SJSA1 (cell line): ENCODE measurements around the gene MAPKAPK3. TPM values are rescaled to one million over a fixed set of nuclear protein-coding genes. Genes with fewer than 3 reads are reported as not detected.

ENCODE experiments used
- DNase-seq, 2 experiments: peaks; one replicate each; pipeline ENCODE4 v3.0.0-alpha.2; 2015 to 2020; ENCODE audit warnings: low spot score in 2 of 2, low read depth in 1 of 2
- H3K27ac ChIP-seq: fragments of 250-450 bp; sonication (Bioruptor Pico); 2 replicates; pipeline ENCODE4 v1.5.1; 2020; ENCODE audit warnings: mild to moderate bottlenecking, moderate library complexity
- H3K27me3 ChIP-seq: fragments of 250-450 bp; sonication (Bioruptor Pico); replicated peaks from 2 replicates; pipeline ENCODE4 v1.5.1; 2020; ENCODE audit warnings: mild to moderate bottlenecking, moderate library complexity
- H3K36me3 ChIP-seq: fragments of 250-450 bp; sonication (Bioruptor Pico); 2 replicates; pipeline ENCODE4 v1.5.1; 2020; ENCODE audit warnings: mild to moderate bottlenecking
- H3K4me1 ChIP-seq: fragments of 250-450 bp; sonication (Bioruptor Pico); replicated peaks from 2 replicates; pipeline ENCODE4 v1.6.1; 2021; ENCODE audit warnings: mild to moderate bottlenecking
- H3K4me3 ChIP-seq: fragments of 250-450 bp; sonication (Bioruptor Pico); 2 replicates; pipeline ENCODE4 v1.5.1; 2020; ENCODE audit warnings: mild to moderate bottlenecking
- H3K9me3 ChIP-seq: fragments of 250-450 bp; sonication (Bioruptor Pico); replicated peaks from 2 replicates; pipeline ENCODE4 v1.5.1; 2020; ENCODE audit warnings: mild to moderate bottlenecking
- total RNA-seq: library from RNA; depleted of rRNA; stranded (reverse); fragments of >200 nt; shearing (Covaris generic); gene quantifications from 2 replicates; pipeline ENCODE4 v1.2.3, GENCODE V29; 2014

The MAPKAPK3 gene
- total RNA-seq, 1 experiment from 2014 or later: 7.3 TPM

- no peak overlapping the region for H3K4me3 ChIP-seq
- no peaks in the 10 kb centered on the region for H3K9me3 ChIP-seq
- H3K4me1 ChIP-seq: peaks cover 10% of the 10 kb centered on the region
- H3K36me3 ChIP-seq: no peaks in the 10 kb centered on the region
- no peak overlapping the region for H3K27ac ChIP-seq
- DNase-seq: no peak
- no peaks in the 10 kb centered on the region for H3K27me3 ChIP-seq
Observed at GRCh38 chr3:50609071-50609762, 7.7 kb upstream of the MAPKAPK3 start.

- H3K9me3 ChIP-seq: no peaks in the 10 kb centered on the region
- no peaks in the 10 kb centered on the region for H3K36me3 ChIP-seq
- H3K27ac ChIP-seq: no peak overlapping the region
- H3K4me1 ChIP-seq: peaks cover 10% of the 10 kb centered on the region
- DNase-seq: no peak
- no peak overlapping the region for H3K4me3 ChIP-seq
- H3K27me3 ChIP-seq: no peaks in the 10 kb centered on the region
Observed at GRCh38 chr3:50609763-50610085, 7.2 kb upstream of the MAPKAPK3 start.

GRCh38 chr3:50610181-50610971 lies 6.6 kb upstream of the MAPKAPK3 start:
- Histone ChIP-seq H3K4me1 (peaks cover 10% of the 10 kb centered on the region), H3K27me3 (no peaks in the 10 kb centered on the region), H3K9me3 (no peaks in the 10 kb centered on the region), H3K36me3 (no peaks in the 10 kb centered on the region), H3K27ac (no peak overlapping the region), H3K4me3 (no peak overlapping the region)
- DNase-seq: no peak

GRCh38 chr3:50610992-50611463 lies 5.9 kb upstream of the MAPKAPK3 start:
- no peak overlapping the region for H3K27ac ChIP-seq
- H3K9me3 ChIP-seq: no peaks in the 10 kb centered on the region
- peaks cover 11% of the 10 kb centered on the region for H3K4me1 ChIP-seq
- peak overlapping the region; percentile 43 for H3K4me3 ChIP-seq
- no peaks in the 10 kb centered on the region for H3K36me3 ChIP-seq
- DNase-seq: no peak
- H3K27me3 ChIP-seq: no peaks in the 10 kb centered on the region

GRCh38 chr3:50611464-50612233 lies 5.3 kb upstream of the MAPKAPK3 start, which contains the start of gene CISH:
Gene CISH (minus strand): TSS chr3:50611774. CDS start chr3:50611650, 124 bp downstream.
- Histone ChIP-seq H3K27ac (peak within 1 kb of the TSS; percentile 29; the same call in 1 of the 2 replicates), H3K27me3 (no peaks in the 10 kb centered on the region), H3K36me3 (no peaks in the 10 kb centered on the region), H3K4me3 (peak within 1 kb of the TSS; percentile 43), H3K4me1 (peaks cover 17% of the 10 kb centered on the region), H3K9me3 (no peaks in the 10 kb centered on the region)
- DNase-seq: peak; percentile 93 to 95

GRCh38 chr3:50612234-50612882 lies 4.6 kb upstream of the MAPKAPK3 start:
- DNase-seq: peak in 1 of 2 experiments; percentile 14
- Histone ChIP-seq H3K4me1 (peaks cover 22% of the 10 kb centered on the region), H3K27me3 (no peaks in the 10 kb centered on the region), H3K9me3 (no peaks in the 10 kb centered on the region), H3K27ac (no peak overlapping the region), H3K4me3 (peak overlapping the region; percentile 43), H3K36me3 (no peaks in the 10 kb centered on the region)

GRCh38 chr3:50612970-50613846 lies 3.7 kb upstream of the MAPKAPK3 start:
- no peaks in the 10 kb centered on the region for H3K9me3 ChIP-seq
- H3K4me3 ChIP-seq: no peak overlapping the region
- H3K36me3 ChIP-seq: no peaks in the 10 kb centered on the region
- no peaks in the 10 kb centered on the region for H3K27me3 ChIP-seq
- peaks cover 29% of the 10 kb centered on the region for H3K4me1 ChIP-seq
- DNase-seq: no peak
- H3K27ac ChIP-seq: no peak overlapping the region

GRCh38 chr3:50615190-50615589 lies 1.8 kb upstream of the MAPKAPK3 start:
- no peaks in the 10 kb centered on the region for H3K36me3 ChIP-seq
- peaks cover 29% of the 10 kb centered on the region for H3K4me1 ChIP-seq
- no peak overlapping the region for H3K27ac ChIP-seq
- no peak for DNase-seq
- no peaks in the 10 kb centered on the region for H3K27me3 ChIP-seq
- H3K9me3 ChIP-seq: no peaks in the 10 kb centered on the region
- no peak overlapping the region for H3K4me3 ChIP-seq

- Histone ChIP-seq H3K27me3 (no peaks in the 10 kb centered on the region), H3K9me3 (no peaks in the 10 kb centered on the region), H3K36me3 (no peaks in the 10 kb centered on the region), H3K4me3 (peak overlapping the region; percentile 65), H3K4me1 (peaks cover 23% of the 10 kb centered on the region), H3K27ac (no peak overlapping the region)
- peak; percentile 69 to 77 for DNase-seq
Observed at GRCh38 chr3:50616003-50616769, 765 bp upstream of the MAPKAPK3 start.

- DNase-seq: peak; percentile 82 to 84
- Histone ChIP-seq H3K36me3 (no peaks in the 10 kb centered on the region), H3K27ac (no peak overlapping the region), H3K4me3 (peak overlapping the region; percentile 65), H3K27me3 (no peaks in the 10 kb centered on the region), H3K9me3 (no peaks in the 10 kb centered on the region), H3K4me1 (peaks cover 19% of the 10 kb centered on the region)
Observed at GRCh38 chr3:50616770-50617095, 218 bp upstream of the MAPKAPK3 start.

GRCh38 chr3:50617911-50618481 lies 1.0 kb downstream of the MAPKAPK3 start:
- no peaks in the 10 kb centered on the region for H3K27me3 ChIP-seq
- no peaks in the 10 kb centered on the region for H3K9me3 ChIP-seq
- H3K27ac ChIP-seq: no peak overlapping the region
- peaks cover 19% of the 10 kb centered on the region for H3K4me1 ChIP-seq
- H3K36me3 ChIP-seq: no peaks in the 10 kb centered on the region
- no peak for DNase-seq
- peak overlapping the region; percentile 65; the same call in 1 of the 2 replicates for H3K4me3 ChIP-seq

- Histone ChIP-seq H3K36me3 (no peaks in the 10 kb centered on the region), H3K4me3 (no peak overlapping the region), H3K4me1 (peaks cover 28% of the 10 kb centered on the region), H3K27ac (no peak overlapping the region), H3K9me3 (no peaks in the 10 kb centered on the region), H3K27me3 (no peaks in the 10 kb centered on the region)
- DNase-seq: no peak
Observed at GRCh38 chr3:50620420-50620819, 3.5 kb downstream of the MAPKAPK3 start.
